Measurements from ENCODE around the gene ZNF576. TPM values are rescaled to one million over a fixed set of nuclear protein-coding genes. Genes with fewer than 3 reads are reported as not detected.

Gene ZNF576
- total and polyA plus RNA-seq, 9 of the 15 experiments (the other 6 are each of a cell fraction or from before 2014, with no cell fraction given), result 6.8 to 18.2 (median 12.2) TPM

- TF ChIP-seq JUND (IDR thresholded peaks at IDR 0.05; ENCODE audit: borderline replicate concordance, low read depth, low read length), result no peak
- 0 out of 3 replicates have a peak, but pooled peaks have one; percentile 6 for TF ChIP-seq JUND (tag; IDR thresholded peaks at IDR 0.05; ENCODE audit: borderline replicate concordance, low read depth, low read length)
- no peak for TF ChIP-seq ZNF146 (CRISPR knock-in tag; IDR thresholded peaks at IDR 0.05; ENCODE audit: unreplicated experiment)
- TF ChIP-seq ZNF280A (IDR thresholded peaks at IDR 0.05; ENCODE audit: low read depth, partially characterized antibody), result no peak
- peak in 1 of 2 experiments; percentile 53 for TF ChIP-seq AFF1 (IDR thresholded peaks at IDR 0.05; ENCODE audit: low read depth in 1 of 2, partially characterized antibody in 2 of 2)
- TF ChIP-seq ETV5 (CRISPR knock-in tag; IDR thresholded peaks at IDR 0.05; ENCODE audit: low read depth), result 0 out of 2 replicates have a peak, but pooled peaks have one; percentile 12
- peak; percentile 35 for TF ChIP-seq CHD1 (IDR thresholded peaks at IDR 0.05; ENCODE audit: low read length)
- peak; percentile 29 to 62; a peak in 2 of 4 replicates for TF ChIP-seq FOXK2 (conservative IDR thresholded peaks at IDR 0.05 in 1 of 2, IDR thresholded peaks at IDR 0.05 in 1 of 2; ENCODE audit: low read depth in 2 of 2)
- no peak for TF ChIP-seq HINFP (tag; conservative IDR thresholded peaks at IDR 0.05; ENCODE audit: low read depth)
- 0 out of 2 replicates have a peak, but pooled peaks have one; percentile 32 for TF ChIP-seq KLF1 (tag; IDR thresholded peaks at IDR 0.05)
- peak; percentile 54 for TF ChIP-seq SMARCE1 (IDR thresholded peaks at IDR 0.05)
- peak; percentile 62 for TF ChIP-seq TAF9B (IDR thresholded peaks at IDR 0.05; ENCODE audit: partially characterized antibody)
- TF ChIP-seq PKNOX1 (IDR thresholded peaks at IDR 0.05), result peak; percentile 26; the same call in 1 of the 2 replicates
- peak in 1 of 2 experiments; percentile 93; a peak in 2 of 4 replicates for TF ChIP-seq ARNT (IDR thresholded peaks at IDR 0.05)
- TF ChIP-seq ZBTB17 (CRISPR knock-in tag; IDR thresholded peaks at IDR 0.05), result peak; percentile 47; the same call in 1 of the 2 replicates
- peak; percentile 42 for TF ChIP-seq DMBX1 (CRISPR knock-in tag; IDR thresholded peaks at IDR 0.05; ENCODE audit: borderline replicate concordance)
- no peak for TF ChIP-seq BMI1 (IDR thresholded peaks at IDR 0.05; ENCODE audit: low read length)
- TF ChIP-seq MLLT1 (IDR thresholded peaks at IDR 0.05), result peak in 1 of 2 experiments; percentile 49; a peak in 1 of 4 replicates
Measured at GRCh38 chr19:43618921-43619261, 22.5 kb downstream of the ZNF576 start (continued).
